GM19193 (cell line): Measurements from ENCODE around the gene PLXDC2.

Experiments used
- POLR2A ChIP-seq: IDR thresholded peaks from 4 replicates; pipeline ENCODE4 v1.6.1; 2011; ENCODE audit not compliant: insufficient read depth, insufficient read length; ENCODE audit errors: extremely low read depth

Gene PLXDC2

GRCh38 chr10:19816411-19817230 is at the start of gene PLXDC2:
TSS of gene PLXDC2 (plus strand) at chr10:19816432.
- no peak for TF ChIP-seq POLR2A

GRCh38 chr10:19767876-19768275 is 48.4 kb upstream of the PLXDC2 start:
- TF ChIP-seq POLR2A, result no peak

GRCh38 chr10:19772972-19773371 is 43.3 kb upstream of the PLXDC2 start:
- TF ChIP-seq POLR2A, result no peak

GRCh38 chr10:19775296-19775695 is 40.9 kb upstream of the PLXDC2 start:
- TF ChIP-seq POLR2A, result no peak

GRCh38 chr10:19777806-19778205 is 38.4 kb upstream of the PLXDC2 start:
- no peak for TF ChIP-seq POLR2A

- no peak for TF ChIP-seq POLR2A
These were observed 37.2 kb upstream of the PLXDC2 start for GRCh38 chr10:19778996-19779395.

- no peak for TF ChIP-seq POLR2A
These were observed 33.7 kb upstream of the PLXDC2 start for GRCh38 chr10:19782430-19783089.

GRCh38 chr10:19783721-19784120 is 32.5 kb upstream of the PLXDC2 start:
- TF ChIP-seq POLR2A, result no peak

GRCh38 chr10:19785366-19785765 is 30.9 kb upstream of the PLXDC2 start:
- no peak for TF ChIP-seq POLR2A

- no peak for TF ChIP-seq POLR2A
These were observed 28.1 kb upstream of the PLXDC2 start for GRCh38 chr10:19788075-19788686.

GRCh38 chr10:19788902-19789301 is 27.3 kb upstream of the PLXDC2 start:
- TF ChIP-seq POLR2A, result no peak

GRCh38 chr10:19789607-19790006 is 26.6 kb upstream of the PLXDC2 start:
- TF ChIP-seq POLR2A, result no peak

GRCh38 chr10:19791032-19791431 is 25.2 kb upstream of the PLXDC2 start:
- no peak for TF ChIP-seq POLR2A

- TF ChIP-seq POLR2A, result no peak
These were observed 20.5 kb upstream of the PLXDC2 start for GRCh38 chr10:19795684-19796083.

GRCh38 chr10:19800161-19800560 is 16.1 kb upstream of the PLXDC2 start:
- no peak for TF ChIP-seq POLR2A

GRCh38 chr10:19801369-19801768 is 14.9 kb upstream of the PLXDC2 start:
- TF ChIP-seq POLR2A, result no peak
